Activated CD8-positive, alpha-beta T cell treated with anti-CD3 and anti-CD28 coated beads for 36 hours (primary cell): ENCODE measurements around the gene CD81. TPM values are rescaled to one million over a fixed set of nuclear protein-coding genes. Genes with fewer than 3 reads are reported as not detected.

ENCODE experiments used
- ATAC-seq: fragments of 200-7000 bp; cut with Tn5 transposase; one replicate; pipeline ENCODE4 v1.10.0; 2021; ENCODE audit warnings: mild to moderate bottlenecking, moderate library complexity
- CTCF ChIA-PET: fragments of 350-600 bp; sonication (Branson Sonifier 250); formaldehyde crosslinking; loops from one replicate; lab custom pipeline; 2021; ENCODE audit warnings: antibody characterized with exemption; lab: Charles Lee
- POLR2A ChIA-PET: fragments of 350-600 bp; sonication (Branson Sonifier 250); formaldehyde crosslinking; loops from one replicate; lab custom pipeline; 2021; ENCODE audit warnings: antibody characterized with exemption; lab: Charles Lee
- DNase-seq: peaks from one replicate; pipeline ENCODE4 v3.0.0-alpha.2; 2020
- H3K27ac Mint-ChIP-seq: one replicate; pipeline ENCODE4 v1.8.0; 2021; ENCODE audit warnings: mild to moderate bottlenecking, mixed read lengths
- H3K27me3 Mint-ChIP-seq: one replicate; pipeline ENCODE4 v1.8.0; 2021; ENCODE audit warnings: mixed read lengths
- H3K36me3 Mint-ChIP-seq: one replicate; pipeline ENCODE4 v1.8.0; 2021; ENCODE audit warnings: low read depth, mixed read lengths
- H3K4me1 Mint-ChIP-seq: one replicate; pipeline ENCODE4 v1.8.0; 2021; ENCODE audit warnings: low read depth, mixed read lengths
- H3K4me3 Mint-ChIP-seq: one replicate; pipeline ENCODE4 v1.8.0; 2021; ENCODE audit warnings: mild to moderate bottlenecking, moderate library complexity, mixed read lengths
- H3K9me3 Mint-ChIP-seq: one replicate; pipeline ENCODE4 v1.8.0; 2021; ENCODE audit warnings: mixed read lengths
- CTCF ChIP-seq: fragments of 200-600 bp; IDR thresholded peaks from one replicate; pipeline ENCODE4 v1.8.0; 2022; ENCODE audit warnings: antibody characterized with exemption, mild to moderate bottlenecking
- intact Hi-C: fragments of 100-400 bp; cut with micrococcal nuclease; formaldehyde crosslinking; loops from one replicate; pipeline ENCODE4 v1.10.0; 2022
- total RNA-seq, 2 experiments: library from RNA; stranded (reverse); gene quantifications; one replicate each; pipeline ENCODE4 v1.2.3, GENCODE V29; 2021

CD81 gene
- total RNA-seq, 2 experiments from 2014 or later = 133 to 138 TPM

DNA sequence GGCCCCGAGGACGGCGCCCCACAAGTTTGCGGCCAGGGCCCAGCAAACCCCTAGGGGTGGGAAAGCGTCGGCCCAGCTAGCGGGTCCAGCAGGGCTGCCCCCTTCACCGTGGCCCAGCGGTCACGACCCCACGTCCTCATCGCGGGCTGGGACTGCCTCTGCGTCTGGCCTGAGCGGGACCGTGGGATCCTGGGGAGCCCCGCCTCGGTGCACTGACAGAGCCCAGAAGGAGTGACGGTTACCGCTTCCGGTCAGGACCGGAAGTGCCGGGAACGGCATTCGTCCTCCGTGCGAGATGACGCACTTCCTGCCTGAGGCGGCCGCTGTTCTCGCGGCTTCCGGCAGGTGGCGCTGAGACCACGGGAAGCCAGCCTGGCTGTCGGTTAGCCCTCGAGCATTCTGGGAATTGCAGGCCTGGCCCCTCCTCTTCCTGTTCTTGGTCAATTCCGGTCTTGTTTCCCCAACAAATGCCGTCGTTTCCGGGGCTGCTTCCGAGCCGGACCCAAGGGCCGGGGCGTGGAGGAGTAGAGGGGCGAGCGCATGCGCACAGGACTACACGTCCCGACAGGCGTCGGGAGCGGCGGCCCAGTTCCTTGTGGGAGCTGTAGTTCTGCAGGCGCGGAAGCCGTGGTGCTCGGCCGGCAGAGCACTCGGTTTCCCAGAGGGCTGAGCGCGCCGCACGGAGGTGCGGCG lies 23.1 kb downstream of the CD81 start, which contains the start of gene TSSC4:
TSS of gene TSSC4 (plus strand) at position 682 of the 693 bp plus-strand sequence. CDS start 1,884 bp downstream, outside the sequence.
- H3K36me3 Mint-ChIP-seq = peaks cover 4% of the 10 kb centered on the region
- no peaks in the 10 kb centered on the region for H3K27me3 Mint-ChIP-seq
- intact Hi-C loops = loop anchor here (5.0 kb wide), 1 partner anchor 93 kb away; no protein-coding TSS in a partner anchor

DNA sequence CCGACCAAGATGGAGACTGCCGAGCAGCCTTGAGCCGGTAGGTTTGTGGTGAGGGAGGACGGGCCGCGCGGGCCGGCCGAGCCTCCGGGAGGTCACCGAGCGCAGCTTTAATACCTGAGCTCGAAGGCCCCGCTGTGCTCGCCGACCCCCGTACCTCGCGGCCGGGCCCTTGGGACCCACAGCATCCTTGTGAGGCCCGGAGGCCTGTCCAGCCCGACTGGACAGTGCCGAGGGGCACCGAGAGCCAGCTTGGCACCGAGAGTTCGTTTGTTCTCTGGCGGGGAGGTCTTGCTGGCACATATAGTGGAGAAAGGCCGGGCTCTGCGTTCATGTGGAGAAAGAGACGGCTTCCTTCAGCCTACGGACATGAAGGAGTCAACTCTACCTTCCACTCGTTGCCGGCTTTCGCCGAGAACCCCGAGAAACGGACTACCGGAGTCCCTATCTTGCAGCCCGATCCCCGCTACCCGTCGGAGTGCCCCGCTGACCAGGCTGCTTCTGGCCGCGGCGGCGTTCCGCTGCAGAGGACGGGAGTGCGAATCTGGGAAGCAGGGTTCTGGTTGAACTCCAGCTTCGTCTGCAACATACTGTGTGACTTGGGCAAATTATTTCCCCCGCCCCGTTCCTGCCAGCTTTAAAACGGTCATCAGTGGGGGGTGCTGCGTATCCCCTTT lies 23.8 kb downstream of the CD81 start:
- Mint-ChIP-seq H3K4me1 (peaks cover 12% of the 10 kb centered on the region), H3K4me3 (peak overlapping the region; percentile 84), H3K27ac (peak overlapping the region; percentile 85), H3K9me3 (no peaks in the 10 kb centered on the region), H3K36me3 (peaks cover 4% of the 10 kb centered on the region), H3K27me3 (no peaks in the 10 kb centered on the region)
- POLR2A ChIA-PET = interaction anchor here (0.6 to 2.6 kb wide), 8 partner anchors 9 to 564 kb away, joined by 3 to 8 read pairs (median 4); partner anchors contain the start of genes C11orf21, CD81 and TSPAN32
- CTCF ChIA-PET = interaction anchor here (0.9 to 7.4 kb wide), 15 partner anchors 13 to 487 kb away, joined by 3 to 62 read pairs (median 5); partner anchors contain the start of gene CD81
- DNase-seq (no peak), ATAC-seq (no peak)
- intact Hi-C loops = loop anchor here (5.0 kb wide), 1 partner anchor 94 kb away; no protein-coding TSS in a partner anchor
- TF ChIP-seq CTCF = no peak

More for the DNA sequence above, 23.1 kb downstream of the CD81 start, which contains the start of gene TSSC4:
- CTCF ChIA-PET = interaction anchor here (0.9 to 7.4 kb wide), 15 partner anchors 13 to 487 kb away, joined by 3 to 62 read pairs (median 5); partner anchors contain the start of gene CD81
- Mint-ChIP-seq H3K4me3 (peak within 1 kb of the TSS; percentile 84), H3K9me3 (no peaks in the 10 kb centered on the region), H3K4me1 (peaks cover 12% of the 10 kb centered on the region), H3K27ac (peak within 1 kb of the TSS; percentile 85)
- DNase-seq = peak; percentile 99
- POLR2A ChIA-PET = interaction anchor here (0.6 to 2.6 kb wide), 10 partner anchors 9 to 563 kb away, joined by 3 to 8 read pairs (median 3); partner anchors contain the start of genes C11orf21, CD81 and TSPAN32
- peak; percentile 92 for ATAC-seq
- TF ChIP-seq CTCF = peak; percentile 90

DNA sequence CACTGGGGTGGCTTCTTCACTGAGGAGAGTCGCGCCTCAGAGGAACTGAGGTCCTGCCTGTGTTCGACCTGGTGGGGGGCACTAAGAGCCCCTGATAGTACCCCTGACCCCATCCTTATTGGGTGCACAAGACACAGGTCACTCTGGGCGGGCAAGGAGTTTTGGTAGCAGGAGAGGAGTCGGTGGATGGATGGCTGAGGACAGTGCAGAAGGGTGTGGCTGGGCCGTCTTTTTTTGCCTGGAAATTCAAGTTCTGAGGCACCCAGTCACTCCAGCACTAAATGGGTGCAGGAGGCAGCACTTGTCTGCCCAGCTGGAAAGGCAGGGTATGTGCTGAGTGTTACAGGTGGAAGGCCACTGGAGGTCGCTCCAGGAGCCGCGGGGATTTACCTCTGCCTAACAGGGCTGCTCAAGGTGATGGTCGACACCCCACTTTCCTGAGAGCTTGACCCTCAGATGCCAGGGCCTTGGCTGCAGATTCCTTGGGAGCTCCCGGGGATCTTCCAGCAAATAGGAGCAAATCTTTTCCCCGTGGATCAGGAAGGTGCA lies 24.4 kb downstream of the CD81 start:
- peaks cover 4% of the 10 kb centered on the region for H3K36me3 Mint-ChIP-seq
- no peaks in the 10 kb centered on the region for H3K27me3 Mint-ChIP-seq
- peak overlapping the region; percentile 84 for H3K4me3 Mint-ChIP-seq
- no peak for TF ChIP-seq CTCF
- H3K27ac Mint-ChIP-seq = peak overlapping the region; percentile 85
- H3K4me1 Mint-ChIP-seq = peaks cover 12% of the 10 kb centered on the region
- intact Hi-C loops = loop anchor here (5.0 kb wide), 1 partner anchor 94 kb away; no protein-coding TSS in a partner anchor
- CTCF ChIA-PET = interaction anchor here (1.1 to 7.4 kb wide), 8 partner anchors 19 to 486 kb away, joined by 3 to 62 read pairs (median 6); no protein-coding TSS in a partner anchor
- no peaks in the 10 kb centered on the region for H3K9me3 Mint-ChIP-seq
- ATAC-seq = no peak
- POLR2A ChIA-PET = interaction anchor here (1.4 kb wide), 1 partner anchor 95 kb away, joined by 4 read pairs; no protein-coding TSS in a partner anchor
- no peak for DNase-seq

- no peak for ATAC-seq
- Mint-ChIP-seq H3K27me3 (no peaks in the 10 kb centered on the region), H3K36me3 (peaks cover 2% of the 10 kb centered on the region), H3K9me3 (no peaks in the 10 kb centered on the region), H3K4me1 (peaks cover 12% of the 10 kb centered on the region), H3K4me3 (peak overlapping the region; percentile 84), H3K27ac (no peak overlapping the region)
- CTCF ChIA-PET = interaction anchor here (2.2 to 7.4 kb wide), 5 partner anchors 18 to 486 kb away, joined by 6 to 62 read pairs (median 17); no protein-coding TSS in a partner anchor
- DNase-seq = no peak
- POLR2A ChIA-PET = interaction anchor here (0.7 kb wide), 1 partner anchor 19 kb away, joined by 3 read pairs; no protein-coding TSS in a partner anchor
- no peak for TF ChIP-seq CTCF
- intact Hi-C loops = loop anchor here (5.0 kb wide), 1 partner anchor 95 kb away; no protein-coding TSS in a partner anchor
These were observed 25.0 kb downstream of the CD81 start for GRCh38 chr11:2402106-2402505.
